Measurements from ENCODE around the gene TMEFF2.

TMEFF2 gene

GRCh38 chr2:191916826-191917225, 277.9 kb downstream of the TMEFF2 start:
- Histone ChIP-seq H3K4me3 (ENCODE audit: insufficient read depth, low read depth, low read length) (no peak overlapping the region), H3K27me3 (ENCODE audit: control insufficient read depth, insufficient read depth, low read length, poor library complexity, severe bottlenecking) (no peaks in the 10 kb centered on the region), H3K4me1 (ENCODE audit: control insufficient read depth, insufficient read depth, low read length) (no peaks in the 10 kb centered on the region), H3K27ac (ENCODE audit: insufficient read depth, low read depth, low read length, poor library complexity, severe bottlenecking) (no peak overlapping the region), H3K9me3 (ENCODE audit: control insufficient read depth, low read length) (no peaks in the 10 kb centered on the region), H3K36me3 (ENCODE audit: control insufficient read depth, insufficient read depth, low read length) (no peaks in the 10 kb centered on the region)
- 94 to 96% methylated on average over 1 of the region's 1 CpG for WGBS, 2 experiments

- Histone ChIP-seq H3K36me3 (ENCODE audit: control insufficient read depth, insufficient read depth, low read length) (no peaks in the 10 kb centered on the region), H3K27ac (ENCODE audit: insufficient read depth, low read depth, low read length, poor library complexity, severe bottlenecking) (no peak overlapping the region), H3K4me3 (ENCODE audit: insufficient read depth, low read depth, low read length) (no peak overlapping the region), H3K4me1 (ENCODE audit: control insufficient read depth, insufficient read depth, low read length) (no peaks in the 10 kb centered on the region), H3K9me3 (ENCODE audit: control insufficient read depth, low read length) (no peaks in the 10 kb centered on the region), H3K27me3 (ENCODE audit: control insufficient read depth, insufficient read depth, low read length, poor library complexity, severe bottlenecking) (no peaks in the 10 kb centered on the region)
- WGBS, 2 experiments: 96% methylated on average over 2 of the region's 2 CpGs
Observed at GRCh38 chr2:191915750-191916149, 279.0 kb downstream of the TMEFF2 start.

- Histone ChIP-seq H3K36me3 (ENCODE audit: control insufficient read depth, insufficient read depth, low read length) (no peaks in the 10 kb centered on the region), H3K4me1 (ENCODE audit: control insufficient read depth, insufficient read depth, low read length) (no peaks in the 10 kb centered on the region), H3K9me3 (ENCODE audit: control insufficient read depth, low read length) (no peaks in the 10 kb centered on the region), H3K27ac (ENCODE audit: insufficient read depth, low read depth, low read length, poor library complexity, severe bottlenecking) (no peak overlapping the region), H3K4me3 (ENCODE audit: insufficient read depth, low read depth, low read length) (no peak overlapping the region), H3K27me3 (ENCODE audit: control insufficient read depth, insufficient read depth, low read length, poor library complexity, severe bottlenecking) (no peaks in the 10 kb centered on the region)
- WGBS, 2 experiments: 75 to 86% methylated on average over 1 of the region's 1 CpG
Observed at GRCh38 chr2:191913796-191914195, 280.9 kb downstream of the TMEFF2 start.

GRCh38 chr2:191912764-191913163, 282.0 kb downstream of the TMEFF2 start:
- Histone ChIP-seq H3K9me3 (ENCODE audit: control insufficient read depth, low read length) (no peaks in the 10 kb centered on the region), H3K36me3 (ENCODE audit: control insufficient read depth, insufficient read depth, low read length) (no peaks in the 10 kb centered on the region), H3K4me1 (ENCODE audit: control insufficient read depth, insufficient read depth, low read length) (no peaks in the 10 kb centered on the region), H3K27me3 (ENCODE audit: control insufficient read depth, insufficient read depth, low read length, poor library complexity, severe bottlenecking) (no peaks in the 10 kb centered on the region), H3K27ac (ENCODE audit: insufficient read depth, low read depth, low read length, poor library complexity, severe bottlenecking) (no peak overlapping the region), H3K4me3 (ENCODE audit: insufficient read depth, low read depth, low read length) (no peak overlapping the region)
- WGBS, 2 experiments: 78 to 83% methylated on average over 3 of the region's 3 CpGs

GRCh38 chr2:191910518-191910917, 284.2 kb downstream of the TMEFF2 start:
- 93 to 96% methylated on average over 2 of the region's 2 CpGs for WGBS, 2 experiments
- Histone ChIP-seq H3K36me3 (ENCODE audit: control insufficient read depth, insufficient read depth, low read length) (no peaks in the 10 kb centered on the region), H3K4me3 (ENCODE audit: insufficient read depth, low read depth, low read length) (no peak overlapping the region)

GRCh38 chr2:191908874-191909273, 285.9 kb downstream of the TMEFF2 start:
- Histone ChIP-seq H3K27ac (ENCODE audit: insufficient read depth, low read depth, low read length, poor library complexity, severe bottlenecking) (no peak overlapping the region), H3K4me3 (ENCODE audit: insufficient read depth, low read depth, low read length) (no peak overlapping the region), H3K36me3 (ENCODE audit: control insufficient read depth, insufficient read depth, low read length) (no peaks in the 10 kb centered on the region), H3K27me3 (ENCODE audit: control insufficient read depth, insufficient read depth, low read length, poor library complexity, severe bottlenecking) (no peaks in the 10 kb centered on the region), H3K9me3 (ENCODE audit: control insufficient read depth, low read length) (no peaks in the 10 kb centered on the region), H3K4me1 (ENCODE audit: control insufficient read depth, insufficient read depth, low read length) (no peaks in the 10 kb centered on the region)

More at GRCh38 chr2:191910518-191910917, 284.2 kb downstream of the TMEFF2 start:
- Histone ChIP-seq H3K4me1 (ENCODE audit: control insufficient read depth, insufficient read depth, low read length) (no peaks in the 10 kb centered on the region), H3K27me3 (ENCODE audit: control insufficient read depth, insufficient read depth, low read length, poor library complexity, severe bottlenecking) (no peaks in the 10 kb centered on the region), H3K9me3 (ENCODE audit: control insufficient read depth, low read length) (no peaks in the 10 kb centered on the region), H3K27ac (ENCODE audit: insufficient read depth, low read depth, low read length, poor library complexity, severe bottlenecking) (no peak overlapping the region)

GRCh38 chr2:191907545-191907944, 287.2 kb downstream of the TMEFF2 start:
- no peaks in the 10 kb centered on the region for H3K9me3 ChIP-seq (ENCODE audit: control insufficient read depth, low read length)
- H3K27me3 ChIP-seq (ENCODE audit: control insufficient read depth, insufficient read depth, low read length, poor library complexity, severe bottlenecking): no peaks in the 10 kb centered on the region
- 84 to 86% methylated on average over 3 of the region's 3 CpGs for WGBS, 2 experiments
- H3K4me1 ChIP-seq (ENCODE audit: control insufficient read depth, insufficient read depth, low read length): no peaks in the 10 kb centered on the region
- no peaks in the 10 kb centered on the region for H3K36me3 ChIP-seq (ENCODE audit: control insufficient read depth, insufficient read depth, low read length)
- H3K27ac ChIP-seq (ENCODE audit: insufficient read depth, low read depth, low read length, poor library complexity, severe bottlenecking): no peak overlapping the region
- H3K4me3 ChIP-seq (ENCODE audit: insufficient read depth, low read depth, low read length): no peak overlapping the region

- H3K36me3 ChIP-seq (ENCODE audit: control insufficient read depth, insufficient read depth, low read length): no peaks in the 10 kb centered on the region
- no peaks in the 10 kb centered on the region for H3K9me3 ChIP-seq (ENCODE audit: control insufficient read depth, low read length)
- H3K4me1 ChIP-seq (ENCODE audit: control insufficient read depth, insufficient read depth, low read length): no peaks in the 10 kb centered on the region
- no peak overlapping the region for H3K27ac ChIP-seq (ENCODE audit: insufficient read depth, low read depth, low read length, poor library complexity, severe bottlenecking)
- H3K4me3 ChIP-seq (ENCODE audit: insufficient read depth, low read depth, low read length): no peak overlapping the region
- no peaks in the 10 kb centered on the region for H3K27me3 ChIP-seq (ENCODE audit: control insufficient read depth, insufficient read depth, low read length, poor library complexity, severe bottlenecking)
Observed at GRCh38 chr2:191907091-191907490, 287.6 kb downstream of the TMEFF2 start.

- H3K27me3 ChIP-seq (ENCODE audit: control insufficient read depth, insufficient read depth, low read length, poor library complexity, severe bottlenecking): no peaks in the 10 kb centered on the region
- 54 to 61% methylated on average over 4 of the region's 4 CpGs for WGBS, 2 experiments
- H3K4me1 ChIP-seq (ENCODE audit: control insufficient read depth, insufficient read depth, low read length): no peaks in the 10 kb centered on the region
- H3K9me3 ChIP-seq (ENCODE audit: control insufficient read depth, low read length): peaks cover 3% of the 10 kb centered on the region
- H3K36me3 ChIP-seq (ENCODE audit: control insufficient read depth, insufficient read depth, low read length): no peaks in the 10 kb centered on the region
- H3K27ac ChIP-seq (ENCODE audit: insufficient read depth, low read depth, low read length, poor library complexity, severe bottlenecking): no peak overlapping the region
- no peak overlapping the region for H3K4me3 ChIP-seq (ENCODE audit: insufficient read depth, low read depth, low read length)
Observed at GRCh38 chr2:191905336-191905735, 289.4 kb downstream of the TMEFF2 start.

- H3K4me3 ChIP-seq (ENCODE audit: insufficient read depth, low read depth, low read length): no peak overlapping the region
- H3K27me3 ChIP-seq (ENCODE audit: control insufficient read depth, insufficient read depth, low read length, poor library complexity, severe bottlenecking): no peaks in the 10 kb centered on the region
- no peaks in the 10 kb centered on the region for H3K4me1 ChIP-seq (ENCODE audit: control insufficient read depth, insufficient read depth, low read length)
- 60 to 71% methylated on average over 1 of the region's 1 CpG for WGBS, 2 experiments
- peaks cover 3% of the 10 kb centered on the region for H3K9me3 ChIP-seq (ENCODE audit: control insufficient read depth, low read length)
- H3K27ac ChIP-seq (ENCODE audit: insufficient read depth, low read depth, low read length, poor library complexity, severe bottlenecking): no peak overlapping the region
- H3K36me3 ChIP-seq (ENCODE audit: control insufficient read depth, insufficient read depth, low read length): no peaks in the 10 kb centered on the region
Observed at GRCh38 chr2:191901031-191901430, 293.7 kb downstream of the TMEFF2 start.

- 97 to 98% methylated on average over 2 of the region's 2 CpGs for WGBS, 2 experiments
- Histone ChIP-seq H3K36me3 (ENCODE audit: control insufficient read depth, insufficient read depth, low read length) (no peaks in the 10 kb centered on the region), H3K4me3 (ENCODE audit: insufficient read depth, low read depth, low read length) (no peak overlapping the region)
Observed at GRCh38 chr2:191899410-191899809, 295.3 kb downstream of the TMEFF2 start.

More at GRCh38 chr2:191899410-191899809, 295.3 kb downstream of the TMEFF2 start:
- Histone ChIP-seq H3K27ac (ENCODE audit: insufficient read depth, low read depth, low read length, poor library complexity, severe bottlenecking) (no peak overlapping the region), H3K27me3 (ENCODE audit: control insufficient read depth, insufficient read depth, low read length, poor library complexity, severe bottlenecking) (no peaks in the 10 kb centered on the region), H3K9me3 (ENCODE audit: control insufficient read depth, low read length) (peaks cover 3% of the 10 kb centered on the region), H3K4me1 (ENCODE audit: control insufficient read depth, insufficient read depth, low read length) (no peaks in the 10 kb centered on the region)

Data from ectodermal cell (in vitro differentiated cells).